Measurements from ENCODE around the gene POLDIP3.
A peak's percentile ranks its signal among the peaks of the same experiment; 100 is the strongest.
"Not testable (repeated sequence)": the region's sequence is repeated elsewhere in the genome, so short reads cannot be mapped to it uniquely, and the experiment has no call there.

POLDIP3 gene

DNA sequence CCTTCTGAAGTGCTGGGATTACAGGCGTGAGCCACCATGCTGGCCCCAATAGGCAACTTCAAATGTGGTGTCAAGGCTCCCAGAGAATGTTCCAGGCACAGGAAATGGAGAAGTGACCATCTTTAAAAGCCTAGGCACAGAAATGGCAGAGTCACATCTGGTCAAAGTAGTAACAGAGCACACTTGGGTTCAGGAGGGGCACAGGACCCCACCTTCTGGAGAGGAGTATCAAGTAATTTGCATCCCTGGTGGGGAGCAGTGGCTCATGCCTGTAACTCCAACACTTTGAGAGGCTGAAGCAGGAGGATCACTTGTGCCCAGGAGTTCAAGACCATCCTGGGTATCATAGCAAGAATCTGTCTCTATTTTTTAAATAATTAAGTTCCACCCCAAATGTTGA lies 31.7 kb downstream of the POLDIP3 start:
- no peak overlapping the region for H3K4me2 ChIP-seq (ENCODE audit: low read depth, low read length, poor library complexity, severe bottlenecking)
- H3K27me3 ChIP-seq (ENCODE audit: insufficient read depth, low read length, poor library complexity, severe bottlenecking) = no peaks in the 10 kb centered on the region
- TF ChIP-seq EZH2phosphoT487 (IDR thresholded peaks at IDR 0.05; ENCODE audit: borderline replicate concordance) = no peak
- TF ChIP-seq, protein P1, sequence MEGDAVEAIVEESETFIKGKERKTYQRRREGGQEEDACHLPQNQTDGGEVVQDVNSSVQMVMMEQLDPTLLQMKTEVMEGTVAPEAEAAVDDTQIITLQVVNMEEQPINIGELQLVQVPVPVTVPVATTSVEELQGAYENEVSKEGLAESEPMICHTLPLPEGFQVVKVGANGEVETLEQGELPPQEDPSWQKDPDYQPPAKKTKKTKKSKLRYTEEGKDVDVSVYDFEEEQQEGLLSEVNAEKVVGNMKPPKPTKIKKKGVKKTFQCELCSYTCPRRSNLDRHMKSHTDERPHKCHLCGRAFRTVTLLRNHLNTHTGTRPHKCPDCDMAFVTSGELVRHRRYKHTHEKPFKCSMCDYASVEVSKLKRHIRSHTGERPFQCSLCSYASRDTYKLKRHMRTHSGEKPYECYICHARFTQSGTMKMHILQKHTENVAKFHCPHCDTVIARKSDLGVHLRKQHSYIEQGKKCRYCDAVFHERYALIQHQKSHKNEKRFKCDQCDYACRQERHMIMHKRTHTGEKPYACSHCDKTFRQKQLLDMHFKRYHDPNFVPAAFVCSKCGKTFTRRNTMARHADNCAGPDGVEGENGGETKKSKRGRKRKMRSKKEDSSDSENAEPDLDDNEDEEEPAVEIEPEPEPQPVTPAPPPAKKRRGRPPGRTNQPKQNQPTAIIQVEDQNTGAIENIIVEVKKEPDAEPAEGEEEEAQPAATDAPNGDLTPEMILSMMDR (conservative IDR thresholded peaks at IDR 0.05; ENCODE audit: low read length) = no peak
- peaks cover 26% of the 10 kb centered on the region for H3K79me2 ChIP-seq (ENCODE audit: insufficient read depth, low read length)
- H3K9me3 ChIP-seq (ENCODE audit: insufficient read depth, low read depth, low read length) = no peaks in the 10 kb centered on the region
- H3K9ac ChIP-seq (ENCODE audit: low read depth, low read length, poor library complexity, severe bottlenecking) = no peak overlapping the region
- H3K4me3 ChIP-seq (ENCODE audit: low read length, poor library complexity, severe bottlenecking) = no peak overlapping the region
- H2AFZ ChIP-seq (ENCODE audit: low read length) = no peak overlapping the region
- H3K9me2 ChIP-seq (replicated peaks; ENCODE audit: low read depth, low read length) = no peaks in the 10 kb centered on the region
- H3F3A ChIP-seq (ENCODE audit: low read depth) = no peaks in the 10 kb centered on the region
- peaks cover 54% of the 10 kb centered on the region; the same call in 1 of the 2 replicates for H3K36me3 ChIP-seq (ENCODE audit: insufficient read depth, low read length)
- peaks cover 5% of the 10 kb centered on the region for H3K4me1 ChIP-seq (ENCODE audit: insufficient read depth, low read length, poor library complexity, severe bottlenecking)
- peaks cover 6% of the 10 kb centered on the region for H4K20me1 ChIP-seq (ENCODE audit: insufficient read depth, low read length, poor library complexity, severe bottlenecking)

DNA sequence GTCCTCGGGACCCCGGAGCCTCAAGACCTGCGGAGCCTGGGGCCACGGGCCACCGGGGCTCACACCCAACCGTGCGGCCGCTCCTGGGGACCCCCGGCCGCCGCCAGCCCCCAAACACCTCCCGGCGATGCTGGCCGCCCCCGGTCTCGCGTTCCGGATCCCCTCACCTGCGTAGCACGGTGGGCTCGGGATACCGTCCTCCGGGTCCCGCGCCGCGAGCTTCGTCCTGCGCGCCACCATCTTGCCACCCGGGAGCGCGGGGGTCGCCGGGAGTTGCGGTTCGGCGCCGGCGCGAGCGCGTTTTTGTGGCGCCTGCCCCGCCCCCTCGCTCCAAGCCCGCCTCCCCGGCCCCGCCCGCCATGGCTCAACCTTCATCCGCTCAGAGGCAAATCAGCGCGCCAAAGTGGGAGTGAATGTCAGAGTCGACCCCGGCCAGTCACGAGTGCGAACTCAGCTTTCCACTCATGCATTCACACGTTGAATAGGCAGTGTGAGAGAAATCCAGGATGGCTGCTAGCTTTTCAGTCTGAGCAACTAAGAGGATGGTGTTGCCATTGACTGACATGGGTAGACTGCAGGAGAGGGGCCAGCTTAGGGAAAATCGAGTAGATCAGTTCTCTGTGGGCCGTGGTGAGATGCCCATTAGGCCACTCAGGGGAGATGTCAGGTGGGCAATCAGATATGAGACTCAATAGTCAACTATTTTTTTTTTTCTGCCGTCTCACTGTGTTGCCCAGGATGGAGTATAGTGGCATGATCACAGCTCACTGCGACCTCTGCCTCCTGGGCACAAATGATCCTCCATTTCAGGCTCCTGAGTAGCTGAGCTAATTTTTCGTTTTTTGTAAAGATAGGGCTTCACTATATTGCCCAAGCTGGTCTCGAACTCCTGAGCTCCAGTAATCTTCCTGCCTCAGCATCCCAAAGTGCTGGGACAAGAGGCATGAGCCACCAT lies 32.6 kb downstream of the POLDIP3 start:
- H2AFZ ChIP-seq (ENCODE audit: low read length) = peak overlapping the region; percentile 77; the same call in 1 of the 2 replicates

DNA sequence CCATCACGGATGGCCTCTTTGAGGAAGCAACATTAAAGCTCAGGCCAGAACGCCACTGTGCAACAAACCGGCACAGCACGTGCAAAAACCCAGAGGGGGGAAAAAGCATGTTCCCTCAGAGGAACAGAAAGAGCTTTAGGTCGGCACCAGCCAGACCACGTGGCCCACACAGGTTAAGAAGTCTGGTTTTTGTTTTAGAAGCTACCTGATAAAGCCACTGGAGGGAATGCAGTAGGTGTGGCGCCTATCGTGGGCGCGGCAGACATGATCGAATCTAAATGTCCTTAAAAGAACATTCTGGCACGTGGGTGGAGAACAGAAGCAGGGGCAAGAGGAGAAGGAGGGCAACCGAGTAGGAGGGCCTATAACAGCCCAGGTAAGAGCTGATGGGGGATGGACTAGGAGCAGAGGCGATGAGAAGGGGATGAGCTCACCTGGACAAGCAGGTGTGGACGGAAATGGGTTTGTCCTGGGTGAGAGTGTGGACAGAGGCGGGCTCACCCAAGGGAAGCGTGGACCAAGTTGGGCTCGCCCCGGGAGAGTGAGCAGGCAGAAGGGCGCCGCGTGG lies 33.4 kb downstream of the POLDIP3 start:
- not testable (repeated sequence) for H3K4me1 ChIP-seq (ENCODE audit: insufficient read depth, low read length, poor library complexity, severe bottlenecking); H3F3A ChIP-seq (ENCODE audit: low read depth); H3K9me2 ChIP-seq (replicated peaks; ENCODE audit: low read depth, low read length); H3K9me3 ChIP-seq (ENCODE audit: insufficient read depth, low read depth, low read length); H4K20me1 ChIP-seq (ENCODE audit: insufficient read depth, low read length, poor library complexity, severe bottlenecking); H3K27me3 ChIP-seq (ENCODE audit: insufficient read depth, low read length, poor library complexity, severe bottlenecking)
- H3K79me2 ChIP-seq (ENCODE audit: insufficient read depth, low read length) = peaks cover 26% of the 10 kb centered on the region
- peak overlapping the region; percentile 78 for H3K4me3 ChIP-seq (ENCODE audit: low read length, poor library complexity, severe bottlenecking)
- H3K36me3 ChIP-seq (ENCODE audit: insufficient read depth, low read length) = peaks cover 45% of the 10 kb centered on the region; the same call in 1 of the 2 replicates
- H3K4me2 ChIP-seq (ENCODE audit: low read depth, low read length, poor library complexity, severe bottlenecking) = peak overlapping the region; percentile 82
- H3K9ac ChIP-seq (ENCODE audit: low read depth, low read length, poor library complexity, severe bottlenecking) = peak overlapping the region; percentile 76
- H2AFZ ChIP-seq (ENCODE audit: low read length) = peak overlapping the region; percentile 77; the same call in 1 of the 2 replicates

More for the DNA sequence above, 32.6 kb downstream of the POLDIP3 start:
- Histone ChIP-seq H3K9me3 (ENCODE audit: insufficient read depth, low read depth, low read length) (no peaks in the 10 kb centered on the region), H3K9ac (ENCODE audit: low read depth, low read length, poor library complexity, severe bottlenecking) (peak overlapping the region; percentile 76), H3K4me1 (ENCODE audit: insufficient read depth, low read length, poor library complexity, severe bottlenecking) (peaks cover 5% of the 10 kb centered on the region), H3K79me2 (ENCODE audit: insufficient read depth, low read length) (peaks cover 26% of the 10 kb centered on the region), H4K20me1 (ENCODE audit: insufficient read depth, low read length, poor library complexity, severe bottlenecking) (peaks cover 6% of the 10 kb centered on the region), H3K27me3 (ENCODE audit: insufficient read depth, low read length, poor library complexity, severe bottlenecking) (no peaks in the 10 kb centered on the region), H3F3A (ENCODE audit: low read depth) (no peaks in the 10 kb centered on the region), H3K4me2 (ENCODE audit: low read depth, low read length, poor library complexity, severe bottlenecking) (peak overlapping the region; percentile 82), H3K36me3 (ENCODE audit: insufficient read depth, low read length) (peaks cover 53% of the 10 kb centered on the region; the same call in 1 of the 2 replicates), H3K4me3 (ENCODE audit: low read length, poor library complexity, severe bottlenecking) (peak overlapping the region; percentile 78), H3K9me2 (replicated peaks; ENCODE audit: low read depth, low read length) (no peaks in the 10 kb centered on the region)
- TF ChIP-seq, protein P1 (conservative IDR thresholded peaks at IDR 0.05; ENCODE audit: low read length) = no peak
- no peak for TF ChIP-seq EZH2phosphoT487 (IDR thresholded peaks at IDR 0.05; ENCODE audit: borderline replicate concordance)

DNA sequence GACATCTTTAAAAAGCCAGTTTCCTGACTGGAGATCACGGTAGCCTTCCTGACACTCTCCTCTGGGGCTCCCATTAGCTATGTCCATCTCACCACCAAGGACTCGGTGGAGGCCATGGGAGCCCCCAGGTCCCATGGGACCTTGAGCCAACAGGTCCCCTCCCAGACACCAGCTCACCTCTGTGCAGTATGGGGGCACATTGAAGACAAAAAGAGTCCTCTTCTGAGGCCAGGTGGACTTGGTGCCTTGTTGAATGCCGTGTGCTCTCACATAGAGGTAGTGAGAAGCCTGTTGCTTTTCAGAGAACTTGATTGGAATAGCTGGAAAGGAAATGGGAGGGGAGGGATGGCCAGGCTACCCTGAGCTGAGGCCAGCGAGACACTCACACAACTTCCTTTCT lies 34.6 kb downstream of the POLDIP3 start:
- Histone ChIP-seq H3K4me2 (ENCODE audit: low read depth, low read length, poor library complexity, severe bottlenecking) (peak overlapping the region; percentile 8), H3K36me3 (ENCODE audit: insufficient read depth, low read length) (peaks cover 33% of the 10 kb centered on the region; the same call in 1 of the 2 replicates), H3K79me2 (ENCODE audit: insufficient read depth, low read length) (peaks cover 26% of the 10 kb centered on the region)
- not testable (repeated sequence) for H2AFZ ChIP-seq (ENCODE audit: low read length); H3K4me1 ChIP-seq (ENCODE audit: insufficient read depth, low read length, poor library complexity, severe bottlenecking); H3F3A ChIP-seq (ENCODE audit: low read depth); H3K9me3 ChIP-seq (ENCODE audit: insufficient read depth, low read depth, low read length); H3K9ac ChIP-seq (ENCODE audit: low read depth, low read length, poor library complexity, severe bottlenecking); H3K4me3 ChIP-seq (ENCODE audit: low read length, poor library complexity, severe bottlenecking); H4K20me1 ChIP-seq (ENCODE audit: insufficient read depth, low read length, poor library complexity, severe bottlenecking); H3K9me2 ChIP-seq (replicated peaks; ENCODE audit: low read depth, low read length); H3K27me3 ChIP-seq (ENCODE audit: insufficient read depth, low read length, poor library complexity, severe bottlenecking)

All from Loucy (cell line).